Upper lobe of left lung (tissue), 6 donors: Measurements from ENCODE around the gene SPOCK1. TPM values are rescaled to one million over a fixed set of nuclear protein-coding genes. Genes with fewer than 3 reads are reported as not detected.

Experiments used
- ATAC-seq, 2 donors: fragments of 200-7000 bp; cut with Tn5 transposase; one replicate each; pipeline ENCODE4 v1.9.1; 2022; ENCODE audit warnings: mild to moderate bottlenecking in 2 of 2, moderate library complexity in 2 of 2; ENCODE audit not compliant: low FRiP score in 2 of 2
- DNase-seq, 2 donors: peaks; one replicate each; pipeline ENCODE4 v3.0.0-alpha.2; 2019 to 2020
- H3K27ac ChIP-seq, 4 donors: fragments of 200-600 bp; sonication (generic); one replicate each; pipeline ENCODE4 v1.5.1; 2016 to 2019
- H3K27me3 ChIP-seq, 4 donors: fragments of 200-600 bp; sonication (generic); one replicate each; pipeline ENCODE4 v1.5.1; 2017 to 2019
- H3K36me3 ChIP-seq, 4 donors: fragments of 200-600 bp; sonication (generic); one replicate each; pipeline ENCODE4 v1.5.1; 2016 to 2019
- H3K4me1 ChIP-seq, 4 donors: fragments of 200-600 bp; sonication (generic); one replicate each; pipeline ENCODE4 v1.5.1; 2018 to 2019
- H3K4me3 ChIP-seq, 4 donors: fragments of 200-600 bp; sonication (generic); one replicate each; pipeline ENCODE4 v1.5.1; 2017 to 2019; ENCODE audit warnings: mild to moderate bottlenecking in 2 of 4, moderate library complexity in 1 of 4
- H3K9me3 ChIP-seq, 4 donors: fragments of 200-600 bp; sonication (generic); one replicate each; pipeline ENCODE4 v1.5.1; 2018 to 2019
- CTCF ChIP-seq, 6 experiments: fragments of 450-650 bp in 4 of 6; fragments of 200-600 bp in 2 of 6; sonication (generic) in 2 of 6; IDR thresholded peaks; one replicate each; pipeline ENCODE4 v1.5.1; 2016 to 2019; ENCODE audit warnings: antibody characterized with exemption in 6 of 6
- EP300 ChIP-seq, 4 donors: sonication (generic); formaldehyde crosslinking; IDR thresholded peaks; one replicate each; pipeline ENCODE4 v1.5.1; 2017; ENCODE audit warnings: antibody characterized with exemption in 4 of 4, control low read depth in 2 of 4
- POLR2A ChIP-seq, 4 donors: fragments of 450-650 bp; IDR thresholded peaks; one replicate each; pipeline ENCODE4 v1.5.1; 2016 to 2017; ENCODE audit warnings: antibody characterized with exemption in 4 of 4, mild to moderate bottlenecking in 2 of 4
- POLR2AphosphoS5 ChIP-seq, 2 donors: sonication (generic); formaldehyde crosslinking; IDR thresholded peaks; one replicate each; pipeline ENCODE4 v1.5.1; 2017; ENCODE audit warnings: antibody characterized with exemption in 2 of 2
- WGBS, 2 donors: methylation state at CpG; one replicate each; pipeline ENCODE4 v1.1.5; 2017 to 2018; 5-methylcytosine and 5-hydroxymethylcytosine counted together
- total RNA-seq, 6 donors: library from RNA; depleted of rRNA in 4 of 6; stranded (reverse); fragments of >200 nt in 4 of 6; gene quantifications; one replicate each; pipeline versions ENCODE4 v1.1.0 to v1.2.1, GENCODE V29; 2016 to 2021
- donor health status: DM: no; HTN: no; CAD: no; lungs with moderate emphysema.
- donor health status: DM: no; HTN: yes; CAD: no; lungs with severe emphysema.

The SPOCK1 gene
- total RNA-seq, 6 donors from 2014 or later: 0.33 to 16.6 (median 2.0) TPM; not detected in 1

- H3K4me1 ChIP-seq: no peaks in the 10 kb centered on the region
- H3K27ac ChIP-seq: no peak overlapping the region
- 80% methylated on average over 5 of the region's 5 CpGs for WGBS, 2 donors
- no peaks in the 10 kb centered on the region for H3K36me3 ChIP-seq
- ATAC-seq (no peak), DNase-seq (no peak)
- no peaks in the 10 kb centered on the region for H3K27me3 ChIP-seq
- no peak overlapping the region for H3K4me3 ChIP-seq
- TF ChIP-seq POLR2AphosphoS5 (IDR thresholded peaks at IDR 0.05): no peak
- TF ChIP-seq EP300 (IDR thresholded peaks at IDR 0.05): no peak
- no peak for TF ChIP-seq CTCF (IDR thresholded peaks at IDR 0.05)
- TF ChIP-seq POLR2A (IDR thresholded peaks at IDR 0.05): no peak
- H3K9me3 ChIP-seq: no peaks in the 10 kb centered on the region
Observed at GRCh38 chr5:137216976-137217598, 282.0 kb downstream of the SPOCK1 start.

- Histone ChIP-seq H3K9me3 (no peaks in the 10 kb centered on the region), H3K4me1 (no peaks in the 10 kb centered on the region), H3K27ac (no peak overlapping the region), H3K36me3 (no peaks in the 10 kb centered on the region), H3K4me3 (no peak overlapping the region), H3K27me3 (no peaks in the 10 kb centered on the region)
- TF ChIP-seq POLR2A (IDR thresholded peaks at IDR 0.05) (no peak), POLR2AphosphoS5 (IDR thresholded peaks at IDR 0.05) (no peak), EP300 (IDR thresholded peaks at IDR 0.05) (no peak), CTCF (IDR thresholded peaks at IDR 0.05) (no peak)
- no peak for DNase-seq
- ATAC-seq: no peak
- WGBS, 2 donors: 72 to 88% methylated on average over 2 of the region's 2 CpGs
Observed at GRCh38 chr5:137215780-137216179, 283.3 kb downstream of the SPOCK1 start.

GRCh38 chr5:137215261-137215660, 283.9 kb downstream of the SPOCK1 start:
- Histone ChIP-seq H3K27me3 (no peaks in the 10 kb centered on the region), H3K4me1 (no peaks in the 10 kb centered on the region), H3K9me3 (no peaks in the 10 kb centered on the region), H3K4me3 (no peak overlapping the region), H3K27ac (no peak overlapping the region), H3K36me3 (no peaks in the 10 kb centered on the region)
- ATAC-seq (no peak), DNase-seq (no peak)
- TF ChIP-seq POLR2A (IDR thresholded peaks at IDR 0.05): no peak
- WGBS, 2 donors: 53 to 58% methylated on average over 1 of the region's 1 CpG

- ATAC-seq: no peak
- no peaks in the 10 kb centered on the region for H3K27me3 ChIP-seq
Observed at GRCh38 chr5:137214446-137215189, 284.5 kb downstream of the SPOCK1 start.

GRCh38 chr5:137212471-137212870, 286.7 kb downstream of the SPOCK1 start:
- no peaks in the 10 kb centered on the region for H3K9me3 ChIP-seq
- DNase-seq (no peak), ATAC-seq (no peak)
- TF ChIP-seq CTCF (IDR thresholded peaks at IDR 0.05): no peak
- no peak for TF ChIP-seq EP300 (IDR thresholded peaks at IDR 0.05)
- TF ChIP-seq POLR2AphosphoS5 (IDR thresholded peaks at IDR 0.05): no peak
- TF ChIP-seq POLR2A (IDR thresholded peaks at IDR 0.05): no peak
- no peak overlapping the region for H3K4me3 ChIP-seq
- no peaks in the 10 kb centered on the region for H3K4me1 ChIP-seq
- no peaks in the 10 kb centered on the region for H3K27me3 ChIP-seq
- H3K36me3 ChIP-seq: no peaks in the 10 kb centered on the region
- H3K27ac ChIP-seq: no peak overlapping the region
- WGBS, 2 donors: 66 to 73% methylated on average over 3 of the region's 3 CpGs

More at GRCh38 chr5:137214446-137215189, 284.5 kb downstream of the SPOCK1 start:
- WGBS, 2 donors: 54 to 57% methylated on average over 2 of the region's 2 CpGs
- no peaks in the 10 kb centered on the region for H3K9me3 ChIP-seq
- TF ChIP-seq EP300 (IDR thresholded peaks at IDR 0.05) (no peak), POLR2A (IDR thresholded peaks at IDR 0.05) (no peak), POLR2AphosphoS5 (IDR thresholded peaks at IDR 0.05) (no peak)
- H3K4me3 ChIP-seq: no peak overlapping the region
- no peak overlapping the region for H3K27ac ChIP-seq
- no peak for DNase-seq
- H3K36me3 ChIP-seq: no peaks in the 10 kb centered on the region
- no peaks in the 10 kb centered on the region for H3K4me1 ChIP-seq
